Measurements from ENCODE around the gene AMD1. TPM values are rescaled to one million over a fixed set of nuclear protein-coding genes. Genes with fewer than 3 reads are reported as not detected.

The AMD1 gene
- total RNA-seq, 1 donor from 2014 or later: 61.7 TPM

- no peak for TF ChIP-seq CTCF (IDR thresholded peaks at IDR 0.05)
- DNase-seq (no peak), ATAC-seq (no peak)
- intact Hi-C loops (cut with DNase I): no loop called here
- Histone ChIP-seq H3K9me3 (no peaks in the 10 kb centered on the region), H3K4me3 (no peak overlapping the region), H3K27ac (no peak overlapping the region), H3K4me1 (no peaks in the 10 kb centered on the region), H3K36me3 (no peaks in the 10 kb centered on the region), H3K27me3 (no peaks in the 10 kb centered on the region)
Observed at GRCh38 chr6:110858016-110858415, 16.6 kb upstream of the AMD1 start.

GRCh38 chr6:110858562-110859214 is 15.9 kb upstream of the AMD1 start:
- Histone ChIP-seq H3K4me3 (peak overlapping the region; percentile 15), H3K9me3 (no peaks in the 10 kb centered on the region), H3K36me3 (no peaks in the 10 kb centered on the region), H3K27me3 (no peaks in the 10 kb centered on the region), H3K4me1 (no peaks in the 10 kb centered on the region), H3K27ac (peak overlapping the region; percentile 58)
- TF ChIP-seq CTCF (IDR thresholded peaks at IDR 0.05): no peak
- DNase-seq (peak; percentile 63), ATAC-seq (peak; percentile 6)
- intact Hi-C loops (cut with DNase I): no loop called here

GRCh38 chr6:110859335-110859792 is 15.2 kb upstream of the AMD1 start:
- no peaks in the 10 kb centered on the region for H3K36me3 ChIP-seq
- H3K4me1 ChIP-seq: no peaks in the 10 kb centered on the region
- peak; percentile 81 for ATAC-seq
- intact Hi-C loops (cut with DNase I): no loop called here
- H3K27me3 ChIP-seq: no peaks in the 10 kb centered on the region
- peak overlapping the region; percentile 15 for H3K4me3 ChIP-seq
- TF ChIP-seq CTCF (IDR thresholded peaks at IDR 0.05): no peak
- H3K9me3 ChIP-seq: no peaks in the 10 kb centered on the region
- peak overlapping the region; percentile 58 for H3K27ac ChIP-seq
- peak; percentile 67 for DNase-seq

- no peak overlapping the region for H3K27ac ChIP-seq
Observed at GRCh38 chr6:110864824-110865223, 9.8 kb upstream of the AMD1 start.

GRCh38 chr6:110874880-110875547 is 429 bp downstream of the AMD1 start:
- intact Hi-C loops (cut with DNase I): no loop called here

More at GRCh38 chr6:110864824-110865223, 9.8 kb upstream of the AMD1 start:
- TF ChIP-seq CTCF (IDR thresholded peaks at IDR 0.05): no peak
- intact Hi-C loops (cut with DNase I): no loop called here
- H3K36me3 ChIP-seq: no peaks in the 10 kb centered on the region
- no peaks in the 10 kb centered on the region for H3K4me1 ChIP-seq
- no peaks in the 10 kb centered on the region for H3K27me3 ChIP-seq
- H3K9me3 ChIP-seq: no peaks in the 10 kb centered on the region
- no peak overlapping the region for H3K4me3 ChIP-seq
- no peak for ATAC-seq
- no peak for DNase-seq

More at GRCh38 chr6:110874880-110875547, 429 bp downstream of the AMD1 start:
- Histone ChIP-seq H3K4me1 (peaks cover 28% of the 10 kb centered on the region), H3K4me3 (peak overlapping the region; percentile 79), H3K27me3 (no peaks in the 10 kb centered on the region), H3K9me3 (no peaks in the 10 kb centered on the region), H3K27ac (peak overlapping the region; percentile 94), H3K36me3 (no peaks in the 10 kb centered on the region)
- peak; percentile 82 for DNase-seq
- ATAC-seq: peak; percentile 57
- TF ChIP-seq CTCF (IDR thresholded peaks at IDR 0.05): no peak

Measured in upper lobe of right lung (tissue), 1 donor.